C4-2B (cell line): ENCODE data around the gene C5orf46.

Experiments
- ZFX ChIP-seq: fragments of 450-650 bp; IDR thresholded peaks from 2 replicates; pipeline ENCODE4 v1.6.1; 2017
- TF ChIP-seq, protein P1 (sequence below): fragments of 450-650 bp; conservative IDR thresholded peaks from 2 replicates; pipeline ENCODE4 v1.5.1; 2017; ENCODE audit warnings: mild to moderate bottlenecking

DNA sequence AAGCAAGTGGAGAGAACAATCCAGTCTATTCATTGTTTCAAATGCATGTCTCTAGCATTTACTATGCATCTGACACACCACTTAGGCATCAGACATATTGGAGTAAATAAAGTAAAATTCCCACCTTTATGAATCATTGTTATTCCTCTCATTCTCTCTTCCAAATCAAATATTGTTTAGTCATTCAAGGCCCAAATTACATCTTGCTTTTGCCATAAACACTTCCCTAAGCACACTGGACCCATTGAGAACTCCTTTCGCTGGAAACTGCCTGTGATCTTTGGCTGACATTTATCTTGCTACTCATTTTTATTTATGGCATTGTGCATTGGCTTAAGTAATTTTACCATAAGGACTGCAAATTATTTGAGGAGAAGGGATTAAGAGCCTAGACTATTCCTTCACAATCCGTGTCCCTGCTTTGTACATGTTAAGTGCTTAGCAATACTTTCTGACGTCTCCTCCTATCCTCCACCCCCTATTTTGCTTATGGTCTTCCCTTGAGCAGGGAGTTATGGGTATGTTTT lies 7.4 kb downstream of the C5orf46 start:
- TF ChIP-seq, protein P1, sequence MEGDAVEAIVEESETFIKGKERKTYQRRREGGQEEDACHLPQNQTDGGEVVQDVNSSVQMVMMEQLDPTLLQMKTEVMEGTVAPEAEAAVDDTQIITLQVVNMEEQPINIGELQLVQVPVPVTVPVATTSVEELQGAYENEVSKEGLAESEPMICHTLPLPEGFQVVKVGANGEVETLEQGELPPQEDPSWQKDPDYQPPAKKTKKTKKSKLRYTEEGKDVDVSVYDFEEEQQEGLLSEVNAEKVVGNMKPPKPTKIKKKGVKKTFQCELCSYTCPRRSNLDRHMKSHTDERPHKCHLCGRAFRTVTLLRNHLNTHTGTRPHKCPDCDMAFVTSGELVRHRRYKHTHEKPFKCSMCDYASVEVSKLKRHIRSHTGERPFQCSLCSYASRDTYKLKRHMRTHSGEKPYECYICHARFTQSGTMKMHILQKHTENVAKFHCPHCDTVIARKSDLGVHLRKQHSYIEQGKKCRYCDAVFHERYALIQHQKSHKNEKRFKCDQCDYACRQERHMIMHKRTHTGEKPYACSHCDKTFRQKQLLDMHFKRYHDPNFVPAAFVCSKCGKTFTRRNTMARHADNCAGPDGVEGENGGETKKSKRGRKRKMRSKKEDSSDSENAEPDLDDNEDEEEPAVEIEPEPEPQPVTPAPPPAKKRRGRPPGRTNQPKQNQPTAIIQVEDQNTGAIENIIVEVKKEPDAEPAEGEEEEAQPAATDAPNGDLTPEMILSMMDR, result no peak
- TF ChIP-seq ZFX, result no peak
